ENCODE measurements around the gene KCNJ10.
A peak's percentile ranks its signal among the peaks of the same experiment; 100 is the strongest.

Gene KCNJ10

DNA sequence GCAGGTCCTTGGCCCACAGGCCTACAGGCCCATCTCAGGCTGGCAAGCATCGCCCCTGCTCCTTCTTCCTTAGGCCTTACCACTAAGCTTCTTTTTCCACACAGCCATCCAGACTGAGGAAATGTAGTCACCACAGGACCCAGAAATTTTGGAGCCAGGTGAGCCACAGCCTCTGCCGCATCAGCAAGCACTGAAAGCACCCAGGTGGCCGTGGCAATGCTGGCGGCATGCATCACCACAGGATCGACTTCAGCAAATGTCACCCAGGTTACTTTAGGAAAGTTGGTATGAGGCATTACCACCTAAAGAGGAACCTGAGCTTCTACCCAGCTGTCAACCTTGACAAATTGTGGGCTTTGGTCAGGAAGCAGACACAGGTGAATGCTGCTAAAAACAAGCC, 49.8 kb downstream of the KCNJ10 start:
- DNase-seq, result no peak

DNA sequence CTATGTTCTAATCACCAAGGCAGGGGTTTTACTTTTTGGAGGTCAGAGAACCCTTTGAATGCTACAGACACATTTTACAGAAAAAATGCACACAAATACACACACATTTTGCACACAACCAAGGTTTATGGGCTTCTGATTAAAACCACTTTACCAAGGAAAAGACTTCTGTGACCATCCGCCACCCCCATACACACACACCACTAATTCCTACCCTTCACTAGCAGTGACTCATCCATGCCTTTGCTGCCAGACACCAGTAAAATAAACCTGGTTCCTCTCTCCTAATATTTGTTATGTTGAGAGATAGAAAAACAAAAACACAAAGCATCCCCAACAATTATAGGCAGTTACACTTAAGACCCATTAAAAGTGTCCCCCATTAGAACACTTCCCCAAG, 51.1 kb downstream of the KCNJ10 start:
- DNase-seq, result no peak

DNA sequence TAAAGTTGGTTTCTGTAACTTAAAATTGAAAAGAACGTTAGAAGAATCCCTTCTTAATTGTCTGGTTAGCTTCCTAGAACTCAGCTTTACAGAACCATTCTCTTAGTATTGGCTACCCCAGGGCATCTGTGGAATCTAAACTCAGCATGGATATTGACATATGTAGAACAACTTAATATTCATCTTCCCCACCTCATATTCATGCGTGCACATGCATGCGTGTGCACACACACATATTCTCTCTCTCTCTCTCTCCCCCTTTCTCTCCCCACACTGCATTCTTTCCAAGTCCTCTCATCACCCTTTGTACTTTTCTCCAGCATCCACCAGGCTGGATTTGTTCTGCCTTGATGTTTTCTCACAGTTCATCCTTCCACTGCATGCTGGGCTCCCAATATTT, 51.6 kb downstream of the KCNJ10 start:
- DNase-seq, result no peak

DNA sequence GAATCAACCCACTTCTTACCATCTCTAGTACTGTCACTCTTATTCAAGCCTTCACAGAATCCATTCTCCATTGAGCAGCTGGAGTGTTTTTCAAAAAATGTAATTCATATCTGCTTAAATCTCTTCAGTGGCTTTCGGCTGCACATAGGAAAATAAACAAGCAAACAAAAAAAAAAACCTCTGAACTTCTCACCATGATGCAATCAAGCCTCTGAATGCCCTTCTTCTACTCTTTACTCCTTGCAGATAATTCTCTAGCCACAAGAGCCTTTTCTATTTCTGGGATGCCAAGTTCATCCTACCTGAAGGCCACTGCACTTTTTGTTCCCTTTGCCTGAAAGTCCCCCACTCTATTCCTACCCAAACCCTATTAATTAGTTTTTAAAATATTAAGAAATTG, 52.4 kb downstream of the KCNJ10 start:
- DNase-seq, result no peak

DNA sequence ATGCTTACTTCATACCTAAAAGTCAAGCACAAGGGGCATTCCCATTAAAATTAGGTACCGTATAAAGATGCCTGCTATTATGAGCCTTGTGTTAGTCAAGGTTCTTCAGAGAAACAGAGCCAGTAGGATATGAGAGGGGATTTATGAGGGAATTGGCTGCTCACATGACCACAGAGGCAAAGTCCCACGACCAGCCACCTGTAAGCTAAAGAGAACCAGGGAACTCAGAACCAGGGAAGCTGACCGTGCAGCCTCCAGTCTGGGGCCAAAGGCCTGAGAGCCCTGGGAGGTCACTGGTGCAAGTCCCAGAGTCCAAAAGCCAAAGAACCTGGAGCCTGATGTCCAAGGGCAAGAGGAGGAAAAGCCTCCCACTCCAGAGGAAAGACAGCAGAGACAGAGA, 58.2 kb downstream of the KCNJ10 start:
- DNase-seq, result no peak

DNA sequence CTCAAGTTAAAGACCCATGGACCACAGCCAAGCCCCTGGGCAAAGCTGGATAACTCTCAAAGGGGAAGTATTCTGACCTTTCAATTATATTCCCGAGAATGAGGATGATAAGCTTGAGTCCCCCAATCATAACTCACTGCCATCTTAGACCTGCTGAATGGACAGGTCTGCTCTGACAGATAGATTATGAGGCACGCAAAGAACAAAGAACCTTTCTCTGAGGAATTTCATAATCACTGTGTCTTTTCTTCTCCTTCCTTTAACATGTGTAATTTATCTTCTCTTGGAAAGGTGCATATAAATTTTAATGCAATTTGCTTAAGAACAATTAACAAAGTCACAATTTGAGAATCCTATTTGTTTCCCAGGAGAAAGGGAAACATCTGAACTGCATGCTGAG, 60.2 kb downstream of the KCNJ10 start:
- DNase-seq, result no peak

DNA sequence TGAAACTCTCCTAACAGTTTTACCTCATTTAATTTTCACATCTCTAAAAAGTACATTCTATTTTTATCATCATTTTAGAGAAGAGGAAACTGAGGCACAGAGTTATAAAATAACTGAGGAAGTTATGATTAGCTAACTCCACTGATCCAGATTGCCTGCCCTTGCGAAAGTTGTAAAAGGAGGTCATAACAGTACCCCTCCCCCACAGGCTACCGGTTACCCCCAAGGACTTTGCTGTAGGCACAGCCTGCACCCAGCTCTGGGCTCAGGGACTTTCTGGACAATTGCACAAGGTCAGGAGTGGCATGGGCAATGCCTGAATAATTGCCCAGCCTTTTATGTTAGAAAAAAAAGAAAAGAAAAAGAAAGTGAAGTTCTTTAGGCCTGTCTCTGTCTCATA, 60.9 kb downstream of the KCNJ10 start:
- DNase-seq, result no peak

DNA sequence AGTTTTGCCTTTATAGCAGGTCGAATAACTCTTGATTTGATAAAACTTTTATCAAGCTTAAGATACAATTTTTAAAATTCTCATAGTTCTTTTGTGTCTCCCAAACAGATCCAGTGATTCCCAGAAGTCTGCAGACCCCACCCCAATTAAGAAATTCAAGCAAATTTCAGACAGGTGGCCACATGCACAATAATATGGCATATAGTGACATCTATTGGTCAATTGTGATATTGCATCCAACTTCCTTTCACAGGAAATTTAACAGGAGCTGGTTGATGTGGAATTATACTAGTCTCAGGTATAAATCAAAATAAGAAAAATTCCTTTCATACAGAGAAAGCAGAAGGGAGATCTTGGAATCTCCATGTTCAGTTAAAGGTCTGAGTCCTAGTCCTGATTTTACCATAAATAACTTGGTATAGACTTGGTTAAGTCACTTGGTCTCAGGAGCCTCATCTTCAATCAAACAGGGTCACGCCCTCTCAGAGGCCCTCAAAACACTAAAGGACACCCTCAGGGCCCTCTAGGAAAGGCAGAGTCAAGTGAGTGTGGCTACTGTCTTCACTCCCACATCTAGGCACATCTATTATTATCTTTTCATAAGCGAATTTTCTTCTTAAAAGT, 62.3 kb downstream of the KCNJ10 start:
- no peak for DNase-seq

DNA sequence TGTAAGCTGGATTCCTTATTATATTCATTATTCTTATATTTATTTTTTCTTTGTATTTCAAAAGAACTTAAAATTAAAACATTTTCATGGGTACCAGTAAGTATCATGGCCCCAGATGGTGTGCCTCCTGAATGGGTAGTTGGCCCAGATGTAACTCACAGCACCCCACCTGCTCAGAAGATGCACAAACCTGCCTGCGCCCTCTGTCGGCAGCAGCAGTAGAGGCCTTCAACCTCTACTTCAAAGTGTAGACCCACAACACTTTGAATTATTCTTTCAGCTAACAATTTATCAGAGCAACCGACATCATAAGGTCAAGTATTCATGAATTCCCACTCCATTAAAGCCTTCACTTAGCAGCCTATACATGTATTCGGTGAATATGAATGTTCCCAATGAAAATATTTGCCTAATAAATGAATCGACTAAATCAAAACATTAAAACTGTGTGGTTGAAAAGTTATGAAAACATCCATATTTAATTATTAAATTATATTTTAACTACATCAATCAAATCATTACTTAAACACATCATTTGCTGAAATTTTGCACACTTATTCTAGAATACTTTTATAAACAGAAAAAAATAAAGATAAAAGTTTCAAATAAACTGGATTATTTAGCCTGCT, 63.5 kb downstream of the KCNJ10 start:
- DNase-seq, result no peak

DNA sequence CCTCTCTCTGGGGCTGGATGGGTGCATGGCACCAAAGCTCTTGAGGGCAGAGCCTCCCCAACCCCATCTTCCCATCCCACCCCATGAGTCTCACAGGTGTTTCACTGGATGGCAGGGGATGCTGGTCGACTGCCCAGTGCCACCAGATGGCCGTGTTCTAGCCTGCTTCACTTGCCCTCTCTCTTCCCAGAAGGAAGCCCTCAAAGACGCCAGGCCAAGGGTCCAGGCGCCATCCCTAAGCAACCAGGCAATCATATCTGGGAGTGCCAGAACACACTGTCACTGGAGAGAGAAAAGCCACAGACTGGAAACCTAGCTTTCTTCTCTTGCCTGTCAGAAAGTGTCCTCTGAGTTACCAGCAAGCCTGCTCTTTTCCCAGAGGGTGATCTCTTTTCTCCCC, 64.9 kb downstream of the KCNJ10 start:
- no peak for DNase-seq

DNA sequence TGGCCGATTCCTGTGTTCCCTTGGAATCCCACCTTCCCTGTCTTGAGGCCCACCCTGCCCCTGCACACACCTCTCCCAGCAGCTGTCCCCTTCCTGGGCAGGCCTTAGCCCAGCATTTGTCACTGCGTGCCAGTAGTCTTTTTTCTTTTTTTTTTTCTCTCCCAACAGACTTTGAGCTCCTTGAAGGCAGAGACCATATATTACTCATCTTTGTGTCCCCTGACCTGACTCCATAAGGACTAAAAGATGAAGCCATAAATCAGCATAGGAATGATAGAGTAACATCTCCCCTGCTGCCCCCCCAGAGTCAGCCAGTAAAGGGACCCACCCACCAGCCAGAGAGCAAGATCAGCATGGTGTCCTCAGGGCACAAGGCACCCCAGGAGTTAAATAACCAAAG, 65.5 kb downstream of the KCNJ10 start:
- no peak for DNase-seq

DNA sequence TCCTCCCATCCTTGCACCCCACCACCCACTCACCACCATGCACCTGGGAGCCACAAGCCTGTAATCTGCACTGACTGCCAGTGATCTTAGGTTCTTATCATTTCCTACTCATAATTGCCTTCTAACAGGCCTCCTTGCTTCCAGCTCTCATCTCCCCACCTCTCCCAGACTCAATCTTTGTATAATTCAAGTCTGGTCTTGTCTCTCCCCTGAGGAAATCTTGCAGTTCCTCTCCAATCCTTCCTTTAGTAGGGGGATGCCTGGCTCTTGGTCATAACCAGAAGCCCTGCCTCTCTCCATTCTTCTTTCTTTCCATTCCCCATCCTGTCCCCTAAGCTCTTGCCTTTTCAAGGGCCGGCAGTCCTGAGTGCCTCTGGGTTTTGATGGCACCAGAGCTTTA, 66.0 kb downstream of the KCNJ10 start:
- no peak for DNase-seq

DNA sequence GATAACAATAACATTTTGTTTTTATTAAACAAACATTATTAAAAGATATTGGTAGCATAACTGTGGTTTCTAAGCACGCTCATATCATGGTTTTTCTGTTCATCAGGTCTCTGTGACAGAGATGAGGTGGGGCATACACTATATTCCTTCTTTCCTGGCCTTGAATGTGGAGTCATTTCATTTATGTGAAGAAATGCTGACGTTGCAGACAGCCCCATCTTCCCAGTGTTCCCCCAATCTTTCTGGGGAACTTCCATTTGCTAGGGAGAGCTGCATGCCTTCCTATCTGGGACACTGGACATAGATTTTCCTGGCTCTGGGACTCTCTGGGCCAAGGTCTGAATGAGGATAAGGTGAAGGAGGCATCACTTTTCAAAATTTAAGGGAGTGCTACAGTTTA, 68.5 kb downstream of the KCNJ10 start:
- DNase-seq, result no peak

DNA sequence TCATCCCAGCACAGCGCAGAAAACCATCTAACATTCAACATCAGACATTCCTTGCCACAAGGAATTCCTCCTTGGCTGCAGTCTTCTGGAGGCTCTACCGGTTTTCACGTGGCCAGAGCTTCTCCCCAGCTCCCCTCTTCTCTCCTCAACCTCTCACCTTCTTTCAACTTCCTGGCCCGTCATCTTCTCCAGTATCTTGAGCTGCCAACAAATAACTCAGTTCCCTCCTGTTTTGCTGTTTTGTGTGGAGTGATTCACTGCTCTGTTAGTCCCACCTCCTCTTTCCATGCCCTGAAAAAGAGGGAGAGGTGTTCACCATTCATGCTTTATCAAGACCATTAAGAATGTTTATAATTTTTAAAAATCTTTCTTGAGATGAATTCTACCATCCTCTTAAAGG, 70.8 kb downstream of the KCNJ10 start:
- no peak for DNase-seq

DNA sequence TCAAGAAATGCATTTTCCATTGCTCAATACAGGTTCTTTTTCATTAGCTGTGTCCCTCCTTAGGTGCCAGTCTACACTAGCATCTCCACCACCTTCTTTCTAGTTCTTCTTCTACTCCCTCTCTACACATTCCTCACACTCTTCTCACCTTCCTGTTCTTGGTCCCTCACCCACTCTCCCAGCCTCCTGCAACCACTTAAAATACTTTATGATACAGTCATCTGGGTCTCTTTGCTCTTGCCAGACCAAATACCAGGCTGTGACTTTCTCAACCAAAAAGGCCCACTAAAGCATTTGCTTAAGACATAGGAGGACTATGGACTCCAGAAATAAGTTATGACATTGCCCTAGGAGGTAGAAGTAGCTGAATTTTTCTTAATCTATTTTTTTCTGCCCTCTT, 73.3 kb downstream of the KCNJ10 start:
- peak; percentile 24 for DNase-seq

DNA sequence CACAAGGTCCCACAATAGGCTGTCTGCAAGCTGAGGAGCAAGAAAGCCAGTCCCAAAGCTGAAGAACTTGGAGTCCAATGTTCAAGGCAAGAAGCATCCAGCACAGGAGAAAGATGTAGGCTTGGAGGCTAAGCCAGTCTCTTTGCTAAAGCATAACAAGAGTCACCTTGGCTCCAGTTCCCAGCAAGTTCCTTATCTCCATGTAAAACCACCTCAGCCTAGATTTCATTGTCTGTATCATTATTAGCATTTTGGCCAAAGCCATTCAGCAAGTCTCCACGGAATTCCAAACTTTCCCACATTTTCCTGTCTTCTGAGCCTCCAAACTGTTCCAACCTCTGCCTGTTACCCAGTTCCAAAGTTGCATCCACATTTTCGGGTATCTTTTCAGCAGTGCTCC, 75.1 kb downstream of the KCNJ10 start:
- no peak for DNase-seq

DNA sequence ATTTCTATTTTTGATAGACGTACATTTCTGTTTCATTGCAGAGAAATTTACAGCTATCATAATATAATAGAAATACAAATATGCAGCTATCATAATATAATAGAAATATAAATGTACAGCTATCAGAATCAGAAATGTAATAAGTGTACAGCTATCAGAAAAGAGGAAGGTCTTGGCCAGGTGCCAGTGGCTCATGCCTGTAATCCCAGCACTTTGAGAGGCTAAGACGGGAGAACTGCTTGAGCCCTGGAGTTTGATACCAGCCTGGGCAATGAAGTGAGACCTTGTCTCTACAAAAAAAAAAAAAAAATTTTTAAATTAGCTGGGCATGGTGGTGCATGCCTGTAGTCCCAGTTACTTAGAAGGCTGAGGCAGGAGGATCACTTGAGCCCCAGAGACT, 76.0 kb downstream of the KCNJ10 start:
- no peak for DNase-seq

DNA sequence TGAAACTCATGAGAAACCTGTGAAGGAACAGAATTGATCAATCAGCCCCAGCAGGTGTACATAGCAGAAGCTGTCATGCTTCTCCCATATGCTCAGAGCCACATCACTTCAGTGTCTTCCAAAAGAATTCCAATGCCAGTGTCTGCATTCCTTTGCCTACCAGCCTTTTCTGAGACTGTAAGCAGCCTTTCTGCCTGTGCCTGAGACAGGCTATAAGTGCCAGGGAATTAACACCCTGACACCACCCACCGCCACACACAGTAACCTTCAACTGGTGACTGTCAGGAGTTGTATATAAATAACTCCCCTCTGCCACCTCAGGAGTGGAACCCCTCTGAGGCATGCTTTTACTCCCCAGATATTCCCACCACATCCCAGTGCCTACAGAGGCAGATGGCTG, 77.8 kb downstream of the KCNJ10 start:
- no peak for DNase-seq

DNA sequence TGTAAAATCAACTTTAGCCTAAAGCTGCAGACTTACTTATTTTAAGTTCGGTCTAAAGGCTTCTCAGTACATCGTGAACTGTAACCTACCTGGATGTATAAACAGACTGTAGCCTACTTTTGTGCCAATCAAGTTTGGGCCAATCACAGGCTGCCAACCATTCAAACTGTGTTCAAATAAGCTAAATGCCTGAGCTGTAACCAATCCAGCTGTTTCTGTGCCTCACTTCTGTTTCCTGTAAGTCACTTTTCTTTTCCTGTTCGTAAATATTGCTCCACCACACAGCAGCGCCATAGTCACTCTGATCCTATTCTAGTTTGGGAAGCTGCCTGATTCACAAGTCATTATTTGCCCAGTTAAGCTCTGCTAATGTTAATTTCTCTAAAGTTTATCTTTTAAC, 78.4 kb downstream of the KCNJ10 start:
- DNase-seq, result no peak

DNA sequence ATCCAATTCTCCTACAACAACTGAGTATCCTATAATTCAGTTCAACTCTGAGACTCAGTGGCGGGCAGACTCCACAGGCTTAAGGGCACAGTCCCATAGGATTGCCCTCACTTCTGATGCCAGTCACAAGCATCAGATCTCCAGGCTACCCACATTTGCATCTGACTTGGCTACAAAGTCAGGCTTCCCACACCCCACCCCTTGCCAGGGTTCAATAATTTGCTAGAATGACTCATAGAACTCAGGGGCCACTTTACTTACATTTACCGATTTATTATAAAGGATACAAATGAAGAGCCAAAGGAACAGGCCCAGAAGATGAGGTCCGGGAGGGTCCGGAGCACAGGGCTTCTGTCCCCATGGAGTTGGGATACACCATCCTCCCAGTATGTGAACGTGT, 80.0 kb downstream of the KCNJ10 start:
- DNase-seq, result no peak

DNA sequence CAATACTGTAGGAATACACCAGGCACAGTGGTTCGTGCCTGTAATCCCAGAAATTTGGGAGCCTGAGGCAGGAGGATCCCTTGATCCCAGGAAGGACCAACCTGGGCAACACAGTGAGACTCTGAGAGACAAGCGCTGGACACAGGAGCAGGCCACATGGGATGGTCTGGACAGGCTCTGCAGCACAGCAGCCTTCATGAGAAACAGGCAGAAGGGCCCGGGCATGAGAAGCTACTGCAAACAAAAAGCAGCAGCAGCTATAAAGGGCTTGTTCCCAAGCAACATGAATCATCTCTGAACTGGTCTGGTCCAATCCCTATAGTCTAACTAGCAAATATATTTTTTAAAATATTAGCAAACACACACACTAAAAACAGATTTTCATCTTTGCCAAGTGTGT, 80.4 kb downstream of the KCNJ10 start:
- no peak for DNase-seq

DNA sequence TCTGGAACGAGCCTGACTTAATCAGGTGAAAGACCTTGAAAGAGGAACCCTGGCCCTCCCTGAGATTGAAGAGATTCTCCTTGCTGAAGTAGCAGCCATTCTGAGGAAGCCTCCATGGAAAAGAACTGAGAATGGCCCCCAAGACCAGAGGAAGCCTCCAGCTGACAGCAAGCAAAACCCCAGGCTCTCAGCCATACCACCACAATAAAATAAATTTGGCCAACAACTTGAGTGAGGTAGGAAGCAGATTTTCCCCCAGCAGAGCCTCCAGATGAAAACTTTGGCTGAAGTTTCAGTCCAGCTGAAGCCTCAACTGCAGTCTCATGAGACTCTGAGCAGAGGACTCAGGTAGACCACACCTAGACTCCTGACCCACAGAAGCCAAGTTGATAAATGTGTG, 82.0 kb downstream of the KCNJ10 start:
- no peak for DNase-seq

DNA sequence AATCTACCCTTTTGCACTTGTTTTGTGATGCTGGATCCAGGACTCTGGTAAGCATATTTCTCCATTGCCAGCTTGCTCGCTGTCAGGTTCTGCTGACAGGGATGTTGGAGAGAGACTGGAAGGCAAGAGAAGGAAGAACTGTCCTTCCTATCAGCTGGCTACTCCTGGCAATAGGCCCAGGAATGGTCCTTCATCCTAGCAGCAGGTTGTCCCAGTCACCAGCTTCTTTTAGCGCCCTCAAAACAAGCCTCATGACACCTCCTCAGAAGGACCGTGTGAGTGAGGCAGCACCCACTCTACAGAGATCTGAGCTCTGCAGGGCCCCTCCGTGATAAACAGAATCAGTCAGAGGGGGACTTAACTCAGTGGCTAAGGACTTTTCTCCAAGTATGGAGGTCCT, 82.8 kb downstream of the KCNJ10 start:
- no peak for DNase-seq

DNA sequence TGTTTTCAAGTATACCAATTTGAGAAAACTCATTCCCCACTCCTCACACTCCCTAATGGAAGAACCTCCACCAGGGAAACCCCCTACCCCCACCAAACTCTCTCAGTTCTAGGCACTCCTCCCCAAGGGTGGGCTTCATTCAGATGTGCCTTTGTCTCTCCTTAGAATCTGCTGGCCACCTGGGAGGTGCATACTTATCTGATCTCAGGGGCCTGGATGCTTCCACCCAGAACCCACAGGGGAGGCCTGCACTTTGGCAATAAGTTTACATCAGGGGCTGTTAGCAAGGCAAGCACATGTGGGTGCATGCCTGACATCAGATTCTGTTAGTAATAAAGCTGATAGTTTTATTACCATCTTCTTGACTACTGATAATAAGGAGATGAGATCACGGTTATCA, 83.4 kb downstream of the KCNJ10 start:
- DNase-seq, result no peak

DNA sequence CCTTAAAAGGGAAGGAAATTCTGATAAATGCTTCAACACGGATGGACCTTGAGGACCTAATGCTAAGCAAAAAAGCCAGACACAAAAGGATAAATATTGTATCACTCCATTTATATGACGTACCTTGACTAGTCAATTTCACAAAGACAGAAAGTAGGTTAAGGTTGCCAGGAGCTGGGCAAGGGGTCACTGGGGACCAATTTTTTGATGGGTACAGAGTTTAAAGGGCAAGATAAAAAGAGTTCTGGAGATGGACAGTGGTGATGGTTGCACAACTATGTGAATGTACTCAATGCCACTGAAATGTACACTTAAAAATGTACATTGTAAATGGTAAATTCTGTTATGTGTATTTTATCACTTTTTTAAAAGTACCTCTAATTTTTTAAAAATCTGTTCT, 83.9 kb downstream of the KCNJ10 start:
- no peak for DNase-seq

DNA sequence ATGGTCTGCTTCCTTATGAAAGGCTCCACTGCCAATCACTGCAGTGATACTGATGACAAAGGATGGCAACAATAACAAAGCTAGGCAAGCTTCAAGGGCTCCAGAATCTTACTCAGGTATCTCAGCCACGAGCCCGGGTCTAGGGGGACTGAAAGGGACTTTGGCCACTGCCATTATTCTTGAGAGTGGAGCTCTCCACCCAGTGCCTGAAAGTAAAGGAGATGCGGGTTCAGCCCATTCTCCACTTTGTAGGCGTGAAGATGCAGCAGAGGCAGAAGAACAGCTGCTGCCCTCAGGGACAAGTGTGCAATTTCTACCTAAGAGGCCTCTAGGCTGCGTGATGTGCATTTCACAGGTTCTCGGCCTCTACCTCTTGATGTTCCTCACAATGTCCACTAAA, 84.5 kb downstream of the KCNJ10 start:
- no peak for DNase-seq
